HG02852 (cell line): ENCODE data around the gene SEC23A.

ENCODE experiments used
- ATAC-seq: cut with Tn5 transposase; IDR thresholded peaks from one replicate; pipeline ENCODE4 v1.9.1; 2021; ENCODE audit warnings: mild to moderate bottlenecking, moderate library complexity; ENCODE audit not compliant: unreplicated experiment

SEC23A gene

DNA sequence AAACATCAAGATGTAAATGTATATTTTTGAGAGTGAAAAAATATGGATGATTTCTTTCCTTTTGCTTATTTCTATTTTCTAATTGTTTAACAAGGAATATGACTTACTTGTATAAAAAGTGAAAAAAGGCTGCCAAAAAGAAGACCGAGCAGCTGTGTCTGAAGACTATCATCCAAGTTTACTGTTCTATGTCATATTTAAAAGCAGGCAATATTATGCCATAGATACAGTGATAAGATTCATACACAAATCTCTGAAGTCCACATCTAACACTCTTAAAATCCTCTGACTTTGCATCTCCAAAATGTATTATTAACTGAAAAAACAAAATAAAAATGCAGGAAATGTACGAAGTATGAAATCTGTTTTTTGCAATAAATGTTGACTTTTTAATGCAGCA lies 109.1 kb downstream of the SEC23A start:
- no peak for ATAC-seq

DNA sequence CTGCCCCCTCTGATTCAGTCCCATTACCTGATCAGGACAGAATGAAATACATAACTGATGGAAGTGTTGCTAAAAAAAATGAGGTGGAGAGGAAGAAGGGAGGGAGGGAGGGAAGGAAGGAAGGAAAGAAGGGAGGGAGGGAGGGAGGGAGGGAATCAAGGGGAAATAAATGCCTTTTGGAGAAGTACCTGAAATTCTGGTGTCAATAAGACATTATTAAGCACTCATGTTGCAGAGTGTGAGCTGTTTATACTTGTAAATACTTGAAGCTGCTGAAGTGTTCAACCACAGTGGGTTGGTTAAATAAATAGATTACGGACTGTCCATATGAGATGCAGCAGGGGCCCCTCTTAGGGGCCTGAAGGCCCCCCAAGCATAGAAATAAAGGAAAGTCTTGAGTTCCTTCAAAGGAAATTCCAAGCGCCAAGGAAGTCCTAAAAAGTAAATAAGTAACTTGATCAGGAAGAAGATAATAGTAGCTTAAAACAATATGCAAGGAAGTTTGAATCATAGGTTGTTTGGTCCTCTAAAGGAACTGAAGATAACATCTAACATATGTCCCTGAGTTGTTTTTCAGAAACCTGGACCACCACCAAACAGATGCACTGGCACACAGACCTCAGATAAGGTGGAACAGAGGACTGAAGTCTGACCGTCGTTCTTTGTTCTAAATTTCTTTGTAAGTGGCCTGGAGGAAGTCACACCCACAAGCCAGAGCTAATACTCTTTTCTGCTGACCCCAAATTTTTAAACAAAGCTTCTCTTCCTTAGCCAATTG lies 110.8 kb downstream of the SEC23A start:
- ATAC-seq, result no peak

DNA sequence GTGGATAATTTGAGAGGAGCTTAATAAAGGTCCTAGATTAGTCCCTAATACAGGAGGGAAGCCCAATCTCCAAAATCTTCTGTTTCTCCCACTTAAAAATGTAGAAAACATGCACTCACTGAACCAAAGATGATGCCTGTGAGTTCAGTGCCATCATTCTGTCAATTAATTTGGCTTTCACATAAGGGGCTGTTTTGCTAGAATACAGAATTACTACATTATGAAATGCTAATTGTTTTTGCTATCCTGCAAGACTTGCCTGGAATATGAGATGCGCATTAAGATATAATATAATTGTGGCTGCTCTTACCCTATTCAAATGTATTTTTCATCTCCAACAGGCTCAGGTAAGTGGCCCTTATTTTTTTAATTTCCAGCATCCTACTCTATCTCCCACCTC lies 111.7 kb downstream of the SEC23A start:
- ATAC-seq, result no peak

DNA sequence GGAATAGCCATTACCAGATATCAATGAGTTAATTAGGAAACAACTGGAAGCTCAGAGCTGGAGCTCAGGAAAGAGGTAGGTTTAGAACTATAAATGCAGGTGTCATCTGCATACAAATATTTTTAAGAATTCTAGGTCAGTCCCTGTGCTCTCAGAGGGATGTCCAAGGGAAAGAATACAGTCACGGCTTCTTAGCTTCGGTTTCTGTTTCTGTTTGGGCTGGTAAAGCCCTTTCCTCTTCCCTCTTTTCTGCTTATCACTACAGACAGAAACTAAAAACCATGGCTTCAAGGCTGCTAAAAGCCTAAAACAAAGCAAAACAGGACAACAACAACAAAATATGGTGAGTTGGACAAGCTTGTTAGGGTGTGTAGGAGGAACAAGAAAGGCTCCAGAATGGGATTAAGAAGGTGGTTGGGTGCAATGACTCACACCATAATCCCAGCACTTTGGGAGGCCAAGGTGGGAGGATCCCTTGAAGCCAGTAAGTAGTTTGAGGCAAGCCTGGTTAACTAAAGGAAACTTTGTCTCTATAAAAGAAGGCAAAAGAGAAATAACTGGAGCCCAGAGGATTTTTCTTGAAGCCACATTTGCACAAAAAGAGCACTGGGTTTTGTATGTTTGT lies 113.0 kb downstream of the SEC23A start:
- peak; percentile 94 for ATAC-seq

DNA sequence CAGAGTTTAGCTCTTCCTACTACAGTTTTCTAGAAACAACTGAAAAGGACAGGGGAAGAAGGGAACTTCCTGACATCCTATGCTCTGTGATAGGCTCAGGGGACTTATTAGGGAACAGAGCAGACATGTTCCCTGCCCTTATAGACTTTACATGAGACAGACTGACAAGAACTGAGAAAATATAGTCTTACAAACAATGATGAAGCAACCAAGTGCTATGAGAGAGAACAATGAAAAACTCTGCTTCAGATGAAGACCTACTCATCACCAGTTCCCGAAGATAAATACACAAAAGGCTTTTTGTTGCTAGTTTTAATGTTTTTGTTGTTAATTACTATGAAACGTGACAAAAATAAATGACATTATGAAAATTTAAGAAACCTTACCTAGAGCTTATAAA lies 115.3 kb downstream of the SEC23A start:
- no peak for ATAC-seq

DNA sequence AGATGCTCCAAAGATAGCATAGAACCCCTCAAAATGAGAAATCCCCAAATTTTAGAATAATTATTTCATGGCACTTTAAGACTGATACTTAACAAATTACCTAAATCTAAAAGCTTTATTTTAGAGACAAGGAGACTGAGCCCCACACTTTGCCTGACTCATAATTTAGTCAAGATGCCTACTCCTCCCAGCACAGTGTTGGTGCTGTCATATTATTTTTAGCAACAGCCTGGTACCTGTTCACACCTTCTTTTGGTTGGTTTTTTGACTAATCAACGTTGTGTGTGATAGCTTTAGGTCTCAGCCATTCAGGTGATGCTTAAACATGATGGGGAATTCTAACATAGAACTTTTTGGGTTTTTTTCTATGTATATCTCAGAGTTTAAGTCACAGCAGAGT lies 120.2 kb downstream of the SEC23A start:
- no peak for ATAC-seq

DNA sequence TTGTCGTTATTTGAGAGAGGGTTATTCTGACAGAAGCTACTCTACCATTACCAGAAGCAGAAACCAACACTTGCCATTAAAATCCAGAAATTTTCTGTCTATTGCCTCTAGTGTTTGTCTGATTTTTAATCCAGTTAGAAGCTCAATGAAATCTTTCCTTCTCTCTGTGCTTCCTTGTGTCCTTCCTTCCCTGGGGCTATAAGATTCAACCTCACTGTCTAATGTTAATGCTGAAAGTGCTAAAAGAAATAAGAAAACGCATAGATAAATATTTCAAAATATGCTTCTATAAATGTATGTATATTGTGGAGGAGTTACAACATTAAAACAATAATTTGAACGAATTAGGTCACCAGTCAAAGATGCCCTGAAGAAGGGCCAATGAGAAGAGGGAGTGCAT lies 120.8 kb downstream of the SEC23A start:
- ATAC-seq, result no peak
